DND-41 (cell line): ENCODE measurements around the gene HMSD.

Experiments used
- CTCF ChIP-seq: IDR thresholded peaks from 2 replicates; pipeline ENCODE4 v1.5.1; 2012; ENCODE audit warnings: borderline replicate concordance, low read length, moderate library complexity, mild to moderate bottlenecking; ENCODE audit not compliant: poor library complexity, severe bottlenecking; ENCODE audit errors: extremely low read depth
- EZH2 ChIP-seq: IDR thresholded peaks from 3 replicates; pipeline ENCODE4 v1.6.1; 2012; ENCODE audit warnings: borderline replicate concordance, low read depth, mild to moderate bottlenecking, moderate library complexity, low read length, inconsistent platforms; ENCODE audit not compliant: severe bottlenecking

GRCh38 chr18:63986885-63987284 is 37.8 kb downstream of the HMSD start:
- TF ChIP-seq CTCF (no peak), EZH2 (no peak)
